ENCODE results near the gene CTPS2. TPM values are rescaled to one million over a fixed set of nuclear protein-coding genes. Genes with fewer than 3 reads are reported as not detected.

The CTPS2 gene
- total and polyA plus RNA-seq, 2 experiments from 2014 or later = 10.4 to 35.5 TPM

DNA sequence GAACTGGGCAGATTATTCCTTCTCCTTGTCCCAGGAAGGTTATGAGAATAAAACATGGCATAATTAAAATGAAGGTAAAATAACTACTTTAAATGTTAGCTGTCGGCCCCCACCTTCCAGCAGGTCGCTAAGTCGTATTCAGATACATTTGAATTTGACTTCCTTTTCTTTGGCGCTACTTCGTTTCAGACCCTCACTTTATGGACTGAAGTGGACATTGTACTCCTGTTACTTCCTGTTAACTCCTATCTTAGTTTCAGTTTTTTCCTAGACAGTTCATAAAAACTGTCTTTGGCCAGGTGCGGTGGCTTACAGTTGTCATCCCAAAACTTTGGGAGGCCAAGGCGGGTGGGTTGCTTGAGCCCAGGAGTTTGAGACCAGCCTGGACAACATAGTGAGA lies 12.6 kb upstream of the CTPS2 start:
- H3K79me2 ChIP-seq (replicated peaks; ENCODE audit: insufficient read depth) = peaks cover 94% of the 10 kb centered on the region

More for the DNA sequence above, 12.6 kb upstream of the CTPS2 start:
- Histone ChIP-seq H4K20me1 (replicated peaks; ENCODE audit: insufficient read depth) (no peaks in the 10 kb centered on the region; the same call in 1 of the 2 replicates), H3K4me2 (no peak overlapping the region), H3K27me3 (ENCODE audit: insufficient read depth) (no peaks in the 10 kb centered on the region), H3K27ac (ENCODE audit: low read depth) (no peak overlapping the region), H3K36me3 (ENCODE audit: insufficient read depth) (peaks cover 5% of the 10 kb centered on the region; the same call in 1 of the 2 replicates), H2AFZ (no peak overlapping the region), H3K4me1 (ENCODE audit: insufficient read depth) (no peaks in the 10 kb centered on the region), H3F3A (replicated peaks; ENCODE audit: low read depth) (no peaks in the 10 kb centered on the region), H3K4me3 (no peak overlapping the region), H3K9me2 (ENCODE audit: insufficient read depth) (no peaks in the 10 kb centered on the region)
- Mint-ChIP-seq H3K27me3 (ENCODE audit: insufficient read depth, low read depth, poor library complexity) (no peaks in the 10 kb centered on the region), H3K4me1 (peaks cover 5% of the 10 kb centered on the region; the same call in 1 of the 3 replicates), H3K27ac (no peak overlapping the region), H3K4me3 (no peak overlapping the region), H3K36me3 (ENCODE audit: low read depth) (peaks cover 26% of the 10 kb centered on the region; the same call in 2 of the 3 replicates), H3K9me3 (peaks cover 14% of the 10 kb centered on the region; the same call in 2 of the 3 replicates)
- ATAC-seq (no peak), DNase-seq (ENCODE audit: low spot score) (no peak)
- TF ChIP-seq, protein P1, sequence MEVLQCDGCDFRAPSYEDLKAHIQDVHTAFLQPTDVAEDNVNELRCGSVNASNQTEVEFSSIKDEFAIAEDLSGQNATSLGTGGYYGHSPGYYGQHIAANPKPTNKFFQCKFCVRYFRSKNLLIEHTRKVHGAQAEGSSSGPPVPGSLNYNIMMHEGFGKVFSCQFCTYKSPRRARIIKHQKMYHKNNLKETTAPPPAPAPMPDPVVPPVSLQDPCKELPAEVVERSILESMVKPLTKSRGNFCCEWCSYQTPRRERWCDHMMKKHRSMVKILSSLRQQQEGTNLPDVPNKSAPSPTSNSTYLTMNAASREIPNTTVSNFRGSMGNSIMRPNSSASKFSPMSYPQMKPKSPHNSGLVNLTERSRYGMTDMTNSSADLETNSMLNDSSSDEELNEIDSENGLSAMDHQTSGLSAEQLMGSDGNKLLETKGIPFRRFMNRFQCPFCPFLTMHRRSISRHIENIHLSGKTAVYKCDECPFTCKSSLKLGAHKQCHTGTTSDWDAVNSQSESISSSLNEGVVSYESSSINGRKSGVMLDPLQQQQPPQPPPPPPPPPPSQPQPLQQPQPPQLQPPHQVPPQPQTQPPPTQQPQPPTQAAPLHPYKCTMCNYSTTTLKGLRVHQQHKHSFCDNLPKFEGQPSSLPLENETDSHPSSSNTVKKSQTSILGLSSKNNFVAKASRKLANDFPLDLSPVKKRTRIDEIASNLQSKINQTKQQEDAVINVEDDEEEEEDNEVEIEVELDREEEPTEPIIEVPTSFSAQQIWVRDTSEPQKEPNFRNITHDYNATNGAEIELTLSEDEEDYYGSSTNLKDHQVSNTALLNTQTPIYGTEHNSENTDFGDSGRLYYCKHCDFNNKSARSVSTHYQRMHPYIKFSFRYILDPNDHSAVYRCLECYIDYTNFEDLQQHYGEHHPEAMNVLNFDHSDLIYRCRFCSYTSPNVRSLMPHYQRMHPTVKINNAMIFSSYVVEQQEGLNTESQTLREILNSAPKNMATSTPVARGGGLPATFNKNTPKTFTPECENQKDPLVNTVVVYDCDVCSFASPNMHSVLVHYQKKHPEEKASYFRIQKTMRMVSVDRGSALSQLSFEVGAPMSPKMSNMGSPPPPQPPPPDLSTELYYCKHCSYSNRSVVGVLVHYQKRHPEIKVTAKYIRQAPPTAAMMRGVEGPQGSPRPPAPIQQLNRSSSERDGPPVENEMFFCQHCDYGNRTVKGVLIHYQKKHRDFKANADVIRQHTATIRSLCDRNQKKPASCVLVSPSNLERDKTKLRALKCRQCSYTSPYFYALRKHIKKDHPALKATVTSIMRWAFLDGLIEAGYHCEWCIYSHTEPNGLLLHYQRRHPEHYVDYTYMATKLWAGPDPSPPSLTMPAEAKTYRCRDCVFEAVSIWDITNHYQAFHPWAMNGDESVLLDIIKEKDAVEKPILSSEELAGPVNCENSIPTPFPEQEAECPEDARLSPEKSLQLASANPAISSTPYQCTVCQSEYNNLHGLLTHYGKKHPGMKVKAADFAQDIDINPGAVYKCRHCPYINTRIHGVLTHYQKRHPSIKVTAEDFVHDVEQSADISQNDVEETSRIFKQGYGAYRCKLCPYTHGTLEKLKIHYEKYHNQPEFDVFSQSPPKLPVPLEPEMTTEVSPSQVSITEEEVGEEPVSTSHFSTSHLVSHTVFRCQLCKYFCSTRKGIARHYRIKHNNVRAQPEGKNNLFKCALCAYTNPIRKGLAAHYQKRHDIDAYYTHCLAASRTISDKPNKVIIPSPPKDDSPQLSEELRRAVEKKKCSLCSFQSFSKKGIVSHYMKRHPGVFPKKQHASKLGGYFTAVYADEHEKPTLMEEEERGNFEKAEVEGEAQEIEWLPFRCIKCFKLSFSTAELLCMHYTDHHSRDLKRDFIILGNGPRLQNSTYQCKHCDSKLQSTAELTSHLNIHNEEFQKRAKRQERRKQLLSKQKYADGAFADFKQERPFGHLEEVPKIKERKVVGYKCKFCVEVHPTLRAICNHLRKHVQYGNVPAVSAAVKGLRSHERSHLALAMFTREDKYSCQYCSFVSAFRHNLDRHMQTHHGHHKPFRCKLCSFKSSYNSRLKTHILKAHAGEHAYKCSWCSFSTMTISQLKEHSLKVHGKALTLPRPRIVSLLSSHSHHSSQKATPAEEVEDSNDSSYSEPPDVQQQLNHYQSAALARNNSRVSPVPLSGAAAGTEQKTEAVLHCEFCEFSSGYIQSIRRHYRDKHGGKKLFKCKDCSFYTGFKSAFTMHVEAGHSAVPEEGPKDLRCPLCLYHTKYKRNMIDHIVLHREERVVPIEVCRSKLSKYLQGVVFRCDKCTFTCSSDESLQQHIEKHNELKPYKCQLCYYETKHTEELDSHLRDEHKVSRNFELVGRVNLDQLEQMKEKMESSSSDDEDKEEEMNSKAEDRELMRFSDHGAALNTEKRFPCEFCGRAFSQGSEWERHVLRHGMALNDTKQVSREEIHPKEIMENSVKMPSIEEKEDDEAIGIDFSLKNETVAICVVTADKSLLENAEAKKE (CRISPR knock-in tag; IDR thresholded peaks at IDR 0.05) = no peak
- no peak for TF ChIP-seq EZH2 (IDR thresholded peaks at IDR 0.05; ENCODE audit: low read depth, unreplicated experiment)
- TF ChIP-seq JUNB (IDR thresholded peaks at IDR 0.05; ENCODE audit: unreplicated experiment) = no peak
- TF ChIP-seq POLR2AphosphoS5 (IDR thresholded peaks at IDR 0.05; ENCODE audit: low read depth) = no peak
- TF ChIP-seq STAT1 (IDR thresholded peaks at IDR 0.05; ENCODE audit: unreplicated experiment) = no peak
- TF ChIP-seq CREB1 (CRISPR knock-in tag; IDR thresholded peaks at IDR 0.05; ENCODE audit: low read depth) = no peak
- TF ChIP-seq CTCF (conservative IDR thresholded peaks at IDR 0.05; ENCODE audit: low read depth in 2 of 2) = no peak
- no peak for TF ChIP-seq NANOG (IDR thresholded peaks at IDR 0.05; ENCODE audit: borderline replicate concordance)
- no peak for TF ChIP-seq EZH2phosphoT487 (IDR thresholded peaks at IDR 0.05; ENCODE audit: unreplicated experiment)
- TF ChIP-seq REST (IDR thresholded peaks at IDR 0.05; ENCODE audit: unreplicated experiment) = no peak
- TF ChIP-seq ETS1 (IDR thresholded peaks at IDR 0.05) = no peak
